Gastroesophageal sphincter (tissue), 3 donors: Measurements from ENCODE around the gene TMEM40.

Experiments
- CTCF ChIP-seq, 4 experiments: fragments of 200-600 bp in 2 of 4; fragments of 450-650 bp in 2 of 4; sonication (generic) in 1 of 4; IDR thresholded peaks; one replicate each; pipeline ENCODE4 v1.5.1; 2017 to 2019; ENCODE audit warnings: antibody characterized with exemption in 4 of 4, mild to moderate bottlenecking in 2 of 4, moderate library complexity in 2 of 4
- POLR2AphosphoS5 ChIP-seq: sonication (generic); formaldehyde crosslinking; IDR thresholded peaks from one replicate; pipeline ENCODE4 v1.6.1; 2017; ENCODE audit warnings: antibody characterized with exemption

- no peak for TF ChIP-seq CTCF (IDR thresholded peaks at IDR 0.05)
- no peak for TF ChIP-seq POLR2AphosphoS5
Observed at GRCh38 chr3:12782172-12782815, 23.2 kb upstream of the TMEM40 start.
